Heart left ventricle (tissue), 16 donors: ENCODE data around the gene MYOM1. TPM values are rescaled to one million over a fixed set of nuclear protein-coding genes. Genes with fewer than 3 reads are reported as not detected.

Source experiments
- ATAC-seq, 4 donors: fragments of 200-7000 bp; cut with Tn5 transposase; one replicate each; pipeline ENCODE4 v1.9.1; 2020 to 2022; ENCODE audit warnings: moderate library complexity in 4 of 4, mild to moderate bottlenecking in 3 of 4, moderate number of reproducible peaks in 1 of 4
- DNase-seq, 5 donors: peaks; one replicate each; pipeline ENCODE4 v3.0.0-alpha.2; 2020
- H3K27ac ChIP-seq, 12 donors: fragments of 200-600 bp; sonication (generic) in 4 of 12; one replicate each; pipeline versions ENCODE4 v1.5.0 to v1.8.0; 2016 to 2022; ENCODE audit warnings: mild to moderate bottlenecking in 2 of 12
- H3K27me3 ChIP-seq, 9 donors: fragments of 200-600 bp; sonication (generic) in 2 of 9; one replicate each; pipeline versions ENCODE4 v1.5.1 to v1.8.0; 2016 to 2022; ENCODE audit warnings: mild to moderate bottlenecking in 3 of 9
- H3K36me3 ChIP-seq, 9 donors: fragments of 200-600 bp; sonication (generic) in 2 of 9; one replicate each; pipeline versions ENCODE4 v1.5.0 to v1.8.0; 2018 to 2022; ENCODE audit warnings: mild to moderate bottlenecking in 2 of 9
- H3K4me1 ChIP-seq, 12 donors: fragments of 200-600 bp; sonication (generic) in 4 of 12; one replicate each; pipeline versions ENCODE4 v1.5.0 to v1.8.0; 2016 to 2022; ENCODE audit warnings: mild to moderate bottlenecking in 3 of 12
- H3K4me3 ChIP-seq, 12 donors: fragments of 200-600 bp; sonication (generic) in 4 of 12; one replicate each; pipeline versions ENCODE4 v1.5.0 to v1.8.0; 2017 to 2022; ENCODE audit warnings: mild to moderate bottlenecking in 9 of 12, moderate library complexity in 4 of 12
- H3K9me3 ChIP-seq, 12 donors: fragments of 200-600 bp; sonication (generic) in 4 of 12; one replicate each; pipeline versions ENCODE4 v1.5.0 to v1.8.0; 2016 to 2022; ENCODE audit warnings: mild to moderate bottlenecking in 1 of 12
- CTCF ChIP-seq, 12 donors: fragments of 200-600 bp; sonication (generic) in 4 of 12; IDR thresholded peaks; one replicate each; pipeline versions ENCODE4 v1.5.0 to v1.8.0; 2018 to 2022; ENCODE audit warnings: antibody characterized with exemption in 12 of 12, mild to moderate bottlenecking in 5 of 12
- POLR2A ChIP-seq, 2 donors: fragments of 450-650 bp; IDR thresholded peaks; one replicate each; pipeline ENCODE4 v1.6.1; 2017; ENCODE audit warnings: antibody characterized with exemption in 2 of 2, mild to moderate bottlenecking in 2 of 2, moderate library complexity in 2 of 2
- WGBS, 4 donors: extraction: QIAGEN DNeasy Blood & Tissue Kit in 2 of 4; methylation state at CpG; one replicate each; pipeline versions ENCODE4 v1.1.5 to v1.1.7; 2013 to 2018; 5-methylcytosine and 5-hydroxymethylcytosine counted together
- intact Hi-C, 10 donors: fragments of 100-400 bp; cut with DNase I; formaldehyde crosslinking; loops; one replicate each; pipeline versions ENCODE4 v1.11.1 to v1.14.2; 2022
- polyA plus RNA-seq, 2 donors: library from polyadenylated mRNA; stranded (reverse); fragments of 200-250 nt; gene quantifications; one replicate each; pipeline ENCODE4 v1.2.3, GENCODE V29; 2013
- total RNA-seq, 9 donors: library from RNA; depleted of rRNA in 2 of 9; stranded (reverse); fragments of >200 nt in 2 of 9; fragmentation: NEBNext Ultra II Directional in 3 of 9; extraction: Animal tissue kit (Norgen Biotek cat#: 25700) in 3 of 9; gene quantifications; one replicate each; pipeline versions ENCODE4 v1.1.0 to v1.2.4, GENCODE V29; 2016 to 2023
- donor health status: ischemic (EF 13 %, LVEDD 7.1; RV severe dilation, severe dysfunction).
- donor health status: healthy with polysubstance abuse.
- donor health status: DM: no; HTN: yes; CAD: no.
- donor health status: DM: no; HTN: no; CAD: no.
- donor health status: ischemic (EF 25% LVEDD 6.9; RV normal size, moderate dysfunction).
- donor health status: ischemic (EF 25% LVEDD 5.7; RV mildly dilated, moderate dysfunction).
- donor health status: healthy.
- donor health status: DM: yes; HTN: yes; CAD: no.
- donor health status: ischemic (EF 35%, LVEDD 5.7; RV mildly dilated, moderate dysfunction).
- donor health status: nonischemic (EF 11% LVEDD 7.7; RV severe dilation, severe dysfunction).
- donor health status: DM: yes; HTN: yes; CAD: no.
- donor health status: PGD.
- donor health status: ischemic (EF 29% LVEDD 5.4; RV normal size, mild dysfunction).
- donor health status: nonischemic (EF 23%, LVEDD 6.1; RV moderate dilation, normal function).

MYOM1 gene
- total and polyA plus RNA-seq, 11 donors: 112 to 1,344 (median 801) TPM

DNA sequence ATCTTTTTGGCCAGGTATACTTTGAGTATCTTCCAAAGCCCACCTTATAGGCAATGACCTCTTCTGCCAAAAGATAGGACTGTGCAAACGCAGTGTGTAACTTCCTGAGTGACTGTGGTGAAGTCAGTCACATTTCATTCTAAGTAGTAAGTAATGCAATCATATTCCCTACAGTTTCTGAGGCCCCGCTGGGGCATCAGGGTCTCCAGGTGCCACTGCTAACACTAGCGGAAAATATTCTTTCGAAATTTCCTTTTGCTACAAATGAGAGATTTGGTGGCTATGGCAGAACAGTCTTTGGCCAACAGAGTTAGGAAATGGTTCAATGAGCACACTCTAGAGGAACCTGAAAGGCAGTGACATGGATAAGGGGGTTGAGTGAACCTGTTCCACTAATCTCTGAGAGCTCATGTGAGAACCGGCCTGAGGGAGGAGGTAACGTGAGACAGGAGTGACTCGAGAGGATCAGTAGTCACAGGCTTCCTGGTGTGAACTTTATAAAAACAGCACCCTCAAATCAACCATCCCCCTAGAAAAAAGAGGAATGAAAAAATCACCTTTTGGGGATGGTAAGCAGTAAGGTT lies 104.2 kb downstream of the MYOM1 start:
- no peak for TF ChIP-seq CTCF (IDR thresholded peaks at IDR 0.05)
- TF ChIP-seq POLR2A (IDR thresholded peaks at IDR 0.05): no peak
- Histone ChIP-seq H3K9me3 (no peaks in the 10 kb centered on the region), H3K4me1 (peaks cover 0 to 5% (median 0%) of the 10 kb centered on the region in 12 donors), H3K4me3 (no peak overlapping the region), H3K27me3 (no peaks in the 10 kb centered on the region), H3K36me3 (peaks cover 0 to 96% (median 67%) of the 10 kb centered on the region in 9 donors), H3K27ac (no peak overlapping the region)
- 72 to 79% (median 78%) methylated on average over 7 of the region's 7 CpGs for WGBS, 4 donors
- intact Hi-C loops: no loop called here
- ATAC-seq: no peak
- no peak for DNase-seq

- no peak for DNase-seq
- WGBS, 4 donors: 64 to 66% (median 66%) methylated on average over 3 of the region's 3 CpGs
- Histone ChIP-seq H3K36me3 (peaks cover 0 to 95% (median 59%) of the 10 kb centered on the region in 9 donors), H3K4me3 (no peak overlapping the region), H3K9me3 (no peaks in the 10 kb centered on the region), H3K4me1 (peaks cover 0 to 5% (median 0%) of the 10 kb centered on the region in 12 donors), H3K27me3 (no peaks in the 10 kb centered on the region), H3K27ac (no peak overlapping the region)
- intact Hi-C loops: no loop called here
- ATAC-seq: no peak
- no peak for TF ChIP-seq POLR2A (IDR thresholded peaks at IDR 0.05)
- no peak for TF ChIP-seq CTCF (IDR thresholded peaks at IDR 0.05)
These were observed 105.3 kb downstream of the MYOM1 start for GRCh38 chr18:3114451-3114850.

DNA sequence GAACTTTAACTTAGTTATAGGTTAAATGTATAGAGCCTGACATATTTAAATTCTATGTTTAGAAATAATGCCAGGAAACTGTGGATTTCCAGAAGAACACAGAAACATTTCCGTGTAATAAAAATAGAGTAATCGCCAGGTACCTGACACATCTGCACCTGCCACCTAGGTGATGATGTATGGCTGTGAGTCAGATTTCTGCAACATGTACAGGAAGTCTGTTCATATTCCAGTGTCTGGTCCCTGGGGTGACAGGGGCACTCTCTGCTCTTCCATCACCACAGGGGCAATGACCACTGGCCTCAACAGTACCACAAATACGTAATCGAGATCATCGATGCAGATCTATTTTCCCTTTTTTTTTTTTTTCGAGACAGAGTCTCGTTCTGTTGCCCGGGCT lies 105.7 kb downstream of the MYOM1 start:
- intact Hi-C loops: no loop called here
- Histone ChIP-seq H3K4me3 (no peak overlapping the region), H3K27ac (no peak overlapping the region), H3K27me3 (no peaks in the 10 kb centered on the region), H3K36me3 (peaks cover 0 to 95% (median 55%) of the 10 kb centered on the region in 9 donors), H3K4me1 (peaks cover 0 to 5% (median 0%) of the 10 kb centered on the region in 12 donors), H3K9me3 (no peaks in the 10 kb centered on the region)
- DNase-seq: no peak
- 79 to 82% (median 81%) methylated on average over 8 of the region's 8 CpGs for WGBS, 4 donors
- no peak for TF ChIP-seq CTCF (IDR thresholded peaks at IDR 0.05)
- no peak for TF ChIP-seq POLR2A (IDR thresholded peaks at IDR 0.05)
- no peak for ATAC-seq

- H3K9me3 ChIP-seq: no peaks in the 10 kb centered on the region
- no peaks in the 10 kb centered on the region for H3K27me3 ChIP-seq
- no peaks in the 10 kb centered on the region for H3K4me1 ChIP-seq
- no peak for ATAC-seq
- H3K4me3 ChIP-seq: no peak overlapping the region
- no peak for DNase-seq
- TF ChIP-seq POLR2A (IDR thresholded peaks at IDR 0.05): no peak
- intact Hi-C loops: no loop called here
- no peak overlapping the region for H3K27ac ChIP-seq
- WGBS, 4 donors: 58 to 71% (median 68%) methylated on average over 6 of the region's 6 CpGs
- peaks cover 0 to 97% (median 45%) of the 10 kb centered on the region in 9 donors for H3K36me3 ChIP-seq
These were observed 108.1 kb downstream of the MYOM1 start for GRCh38 chr18:3111523-3112240.
